CD1c-positive myeloid dendritic cell (primary cell): ENCODE measurements around the gene PTGES.
"Not testable (repeated sequence)": the region's sequence is repeated elsewhere in the genome, so short reads cannot be mapped to it uniquely, and the experiment has no call there.

Experiments used
- DNase-seq: peaks from one replicate; pipeline ENCODE4 v3.0.0-alpha.2; 2016; ENCODE audit errors: extremely low spot score

Gene PTGES

GRCh38 chr9:129770741-129771140 lies 17.9 kb upstream of the PTGES start:
- no peak for DNase-seq

GRCh38 chr9:129769669-129770068 lies 16.8 kb upstream of the PTGES start:
- no peak for DNase-seq

DNA sequence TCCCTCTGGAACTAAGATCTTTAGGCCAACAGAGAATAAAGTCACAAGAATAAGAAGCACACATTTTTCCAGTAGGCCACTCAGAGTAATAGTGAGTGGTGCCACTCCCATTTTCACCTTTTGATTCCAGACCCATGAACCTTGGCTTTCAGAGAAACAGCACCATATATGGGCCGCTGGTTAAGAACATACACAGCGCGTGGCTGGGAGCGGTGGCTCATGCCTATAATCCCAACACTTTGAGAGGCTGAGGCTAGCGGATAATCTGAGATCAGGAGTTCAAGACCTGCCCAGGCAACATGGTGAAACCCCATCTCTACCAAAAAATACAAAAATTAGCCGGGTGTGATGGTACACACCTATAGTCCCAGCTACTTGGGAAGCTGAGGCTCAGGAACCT lies 15.6 kb upstream of the PTGES start:
- DNase-seq: no peak

DNA sequence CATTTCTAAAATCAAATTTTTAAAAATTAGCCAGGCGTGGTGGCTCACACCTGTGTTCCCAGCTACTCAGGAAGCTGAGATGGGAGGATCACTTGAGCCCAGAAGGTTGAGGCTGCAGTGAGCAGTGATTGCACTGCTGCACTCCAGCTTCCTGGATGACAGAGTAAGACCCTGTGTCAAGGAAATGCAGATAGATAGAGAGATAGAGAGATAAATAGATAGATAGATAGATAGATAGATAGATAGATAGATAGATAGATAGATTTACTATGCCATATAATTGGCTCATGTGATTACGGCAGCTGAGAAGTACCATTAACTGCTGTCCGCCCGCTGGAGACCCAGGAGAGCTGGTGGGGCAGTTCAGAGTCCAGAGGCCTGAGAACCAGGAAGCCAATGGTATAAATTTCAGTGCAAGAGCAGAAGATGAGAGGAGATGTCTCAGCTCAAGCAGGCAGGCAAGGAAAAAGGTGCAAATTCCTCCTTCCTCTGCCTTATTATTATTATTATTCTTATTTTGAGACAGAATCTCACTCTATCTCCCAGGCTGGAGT lies 13.0 kb upstream of the PTGES start:
- no peak for DNase-seq

DNA sequence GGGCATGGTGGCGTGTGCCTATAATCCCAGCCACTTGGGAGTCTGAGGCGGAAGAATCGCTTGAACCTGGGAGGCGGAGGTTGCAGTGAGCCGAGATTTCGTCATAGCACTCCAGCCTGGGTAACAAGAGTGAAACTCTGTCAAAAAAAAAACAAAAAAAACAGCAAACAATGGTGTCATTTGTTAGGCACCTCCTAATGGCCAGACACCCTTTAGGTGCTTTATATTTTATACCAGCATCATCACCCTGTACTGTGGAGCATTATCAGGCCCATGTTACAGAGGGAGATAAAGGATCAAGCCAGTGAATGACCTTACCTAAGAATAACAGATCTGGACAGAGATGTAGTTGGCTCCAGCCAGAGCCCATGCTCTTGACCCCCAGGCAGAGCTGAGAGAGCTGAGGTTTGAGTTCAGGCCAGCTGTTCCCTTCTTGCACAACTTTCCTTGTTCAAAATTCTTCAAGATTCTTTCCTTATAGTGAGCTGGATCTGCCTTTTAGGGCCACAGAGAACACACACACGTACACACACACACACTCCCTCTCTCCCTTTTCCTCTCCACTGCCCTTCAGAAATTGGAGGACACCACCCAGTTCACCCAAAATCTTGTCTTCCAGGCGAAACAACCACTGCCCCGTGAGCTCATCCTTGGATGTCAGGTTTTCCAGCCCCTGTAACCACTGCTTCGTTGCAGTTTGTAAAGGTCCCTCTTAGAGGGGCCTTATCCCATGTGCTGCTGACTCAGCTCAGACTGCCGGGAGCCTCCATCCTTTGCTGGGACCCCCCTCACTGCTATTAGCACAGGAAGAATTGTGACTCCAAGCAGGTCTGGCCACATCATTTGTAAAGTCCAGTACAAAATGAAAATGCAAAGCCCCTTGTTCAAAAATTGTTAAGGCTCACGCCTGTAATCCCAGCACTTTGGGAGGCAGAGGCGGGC lies 10.4 kb upstream of the PTGES start:
- DNase-seq: no peak

DNA sequence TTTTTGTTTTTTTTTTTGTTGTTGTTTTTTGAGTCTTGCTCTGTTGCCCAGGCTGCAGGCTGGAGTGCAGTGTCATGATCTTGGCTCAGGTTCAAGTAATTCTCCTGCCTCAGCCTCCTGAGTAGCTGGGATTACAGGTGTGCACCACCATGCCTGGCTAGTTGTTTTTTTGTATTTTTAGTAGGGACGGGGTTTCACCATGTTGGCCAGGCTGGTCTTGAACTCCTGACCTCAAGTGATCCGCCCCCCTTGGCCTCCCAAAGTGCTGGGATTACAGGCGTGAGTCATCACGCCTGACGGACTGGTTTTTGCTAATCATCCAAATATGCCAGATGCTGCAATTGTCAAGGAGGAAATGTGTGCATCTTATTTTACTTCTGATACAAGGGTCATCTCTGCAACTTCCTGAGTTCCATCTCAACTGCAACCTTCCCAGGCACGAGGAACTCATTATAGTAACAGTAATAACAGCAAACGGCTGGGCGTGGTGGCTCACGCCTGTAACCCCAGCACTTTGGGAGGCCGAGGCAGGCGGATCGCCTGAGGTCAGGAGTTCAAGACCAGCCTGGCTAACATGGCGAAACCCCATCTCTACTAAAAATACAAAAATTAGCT lies 9.6 kb upstream of the PTGES start:
- DNase-seq: peak; percentile 90

DNA sequence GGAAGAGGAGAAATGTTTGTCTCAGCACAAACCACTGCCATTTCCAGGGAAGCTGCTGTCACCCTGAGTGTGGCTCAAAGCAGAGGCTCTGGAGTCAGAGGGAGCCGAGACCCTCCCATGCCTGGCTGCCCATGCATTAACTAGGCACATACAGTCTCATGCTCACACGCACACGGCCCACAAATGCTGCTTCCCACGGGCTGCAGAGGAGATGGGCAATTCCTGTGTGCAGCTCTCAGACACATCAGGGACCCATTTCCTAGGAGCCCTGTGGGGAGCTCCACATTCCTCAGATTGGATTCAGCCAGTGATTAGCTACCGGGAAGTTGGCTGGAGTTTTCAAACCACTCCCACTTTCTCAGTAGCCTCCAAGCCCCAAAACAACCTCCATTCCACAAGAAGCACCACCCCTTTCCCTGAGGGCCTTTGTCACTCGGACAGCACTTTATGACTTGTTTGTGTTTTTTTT lies 9.1 kb upstream of the PTGES start:
- DNase-seq: peak; percentile 37

- no peak for DNase-seq
Observed at GRCh38 chr9:129761293-129761900, 8.6 kb upstream of the PTGES start.

DNA sequence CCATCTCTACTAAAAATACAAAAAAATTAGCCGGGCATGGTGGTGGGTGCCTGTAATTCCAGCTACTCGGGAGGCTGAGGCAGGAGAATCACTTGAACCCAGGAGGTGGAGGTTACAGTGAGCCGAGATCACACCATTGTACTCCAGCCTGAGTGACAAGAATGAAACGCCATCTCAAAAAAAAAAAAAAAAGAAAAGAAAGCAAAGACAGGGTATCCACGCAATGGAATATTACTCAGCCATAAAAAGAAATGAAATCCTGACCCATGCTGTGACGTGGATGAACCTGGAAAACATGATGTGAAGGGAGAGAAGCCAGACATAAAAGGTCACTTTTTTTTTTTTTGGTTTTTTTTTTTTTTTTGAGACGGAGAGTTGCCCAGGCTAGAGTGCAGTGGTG lies 7.9 kb upstream of the PTGES start:
- DNase-seq: not testable (repeated sequence)

DNA sequence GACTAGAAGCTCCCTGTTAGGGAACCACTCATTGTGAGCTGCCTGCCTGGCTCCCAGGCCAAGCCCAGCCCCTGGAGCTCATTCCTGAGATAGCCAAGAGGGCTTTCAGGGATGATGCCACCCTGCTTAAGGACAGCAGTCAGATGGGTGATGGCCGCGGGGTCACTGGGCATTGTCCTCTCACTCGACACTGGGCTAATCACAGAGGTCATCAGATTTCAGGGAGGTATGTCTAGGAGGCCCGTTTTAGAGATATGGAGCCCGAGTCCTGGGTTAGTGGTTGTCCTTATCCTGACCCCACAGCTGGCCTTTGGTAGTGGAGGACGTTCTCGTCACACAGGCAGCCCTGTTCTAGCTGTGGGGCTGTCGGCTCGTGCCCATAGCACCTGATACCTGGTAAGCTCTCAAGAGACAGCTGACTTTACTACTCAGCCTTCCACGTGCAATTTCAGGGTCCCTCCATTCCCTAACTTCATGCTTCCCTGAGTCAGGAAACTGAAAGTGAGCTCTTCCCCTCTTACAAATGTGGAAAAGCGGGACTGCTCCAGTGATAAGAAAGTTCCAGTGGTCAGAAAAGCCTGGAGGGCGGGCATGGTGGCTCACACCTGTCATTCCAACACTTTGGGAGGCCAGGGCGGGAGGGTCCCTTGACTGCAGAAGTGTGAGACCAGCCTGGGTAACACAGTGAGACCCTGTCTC lies 7.1 kb upstream of the PTGES start:
- no peak for DNase-seq

GRCh38 chr9:129759319-129759718 lies 6.5 kb upstream of the PTGES start:
- no peak for DNase-seq

DNA sequence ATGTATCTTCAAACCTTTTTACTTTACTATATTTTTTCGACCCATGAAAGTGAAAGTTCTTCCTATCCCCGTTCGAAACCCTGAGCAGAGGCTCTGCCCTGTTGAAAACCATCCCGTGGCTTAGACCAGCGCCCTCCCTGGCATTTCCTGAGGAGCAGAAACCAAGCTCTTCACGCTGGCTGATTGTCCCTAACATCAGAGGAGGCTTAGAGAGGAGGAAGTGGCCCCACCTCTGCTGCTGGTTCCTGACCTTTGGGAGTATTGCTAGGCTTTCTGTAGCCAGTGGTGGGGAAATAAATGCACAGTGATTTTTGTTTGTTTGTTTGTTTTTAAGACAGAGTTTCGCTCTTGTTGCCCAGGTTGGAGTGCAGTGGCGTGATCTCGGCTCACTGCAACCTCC lies 4.2 kb upstream of the PTGES start:
- peak; percentile 82 for DNase-seq

GRCh38 chr9:129756191-129756590 lies 3.3 kb upstream of the PTGES start:
- DNase-seq: no peak

- no peak for DNase-seq
Observed at GRCh38 chr9:129755151-129755550, 2.3 kb upstream of the PTGES start.

DNA sequence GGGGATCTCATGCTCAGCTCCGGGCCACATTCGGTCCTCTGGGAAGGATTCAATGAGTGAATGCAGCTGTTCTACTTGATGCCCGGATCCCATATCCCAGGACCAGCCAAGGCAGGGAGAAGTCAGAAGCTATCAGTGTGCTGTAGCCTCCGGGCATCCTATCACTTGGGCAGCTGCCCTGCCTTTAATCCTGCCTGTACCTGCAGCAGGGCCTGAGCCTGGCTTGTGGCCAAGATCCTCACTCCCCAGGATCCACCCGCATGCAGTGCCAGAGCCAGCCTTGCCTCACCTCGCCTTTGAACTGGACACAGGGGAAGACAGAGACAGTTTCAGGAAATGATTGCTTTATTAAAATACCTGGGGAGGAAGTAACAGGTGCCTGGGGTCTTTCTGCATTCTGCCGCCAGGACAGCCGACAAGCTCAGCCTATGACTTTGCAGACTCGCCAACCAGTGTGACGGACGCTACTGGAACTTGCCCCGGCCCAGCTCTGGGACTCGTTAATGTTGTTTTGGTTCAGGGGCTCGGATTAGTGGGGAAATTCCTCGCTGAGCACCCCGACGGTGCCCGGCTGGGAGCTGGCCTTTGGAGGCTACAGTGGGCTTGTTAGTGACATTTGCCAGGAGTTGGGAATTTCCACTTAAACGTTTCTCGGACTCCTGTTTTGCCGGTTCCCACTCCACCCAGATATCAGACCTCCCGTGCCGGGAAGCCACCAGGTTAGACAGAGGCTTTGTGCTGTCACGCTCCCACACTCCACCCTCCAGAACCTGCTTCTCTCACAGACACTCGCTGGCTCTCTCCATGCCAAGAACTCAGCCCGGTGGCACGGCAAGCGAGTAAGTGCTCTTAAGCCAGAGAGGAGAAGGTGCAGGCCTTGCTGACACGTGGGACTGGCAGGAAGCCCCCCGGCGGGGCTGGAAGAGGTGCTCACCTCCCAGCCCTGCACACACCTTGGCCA lies 721 bp downstream of the PTGES start:
- no peak for DNase-seq

DNA sequence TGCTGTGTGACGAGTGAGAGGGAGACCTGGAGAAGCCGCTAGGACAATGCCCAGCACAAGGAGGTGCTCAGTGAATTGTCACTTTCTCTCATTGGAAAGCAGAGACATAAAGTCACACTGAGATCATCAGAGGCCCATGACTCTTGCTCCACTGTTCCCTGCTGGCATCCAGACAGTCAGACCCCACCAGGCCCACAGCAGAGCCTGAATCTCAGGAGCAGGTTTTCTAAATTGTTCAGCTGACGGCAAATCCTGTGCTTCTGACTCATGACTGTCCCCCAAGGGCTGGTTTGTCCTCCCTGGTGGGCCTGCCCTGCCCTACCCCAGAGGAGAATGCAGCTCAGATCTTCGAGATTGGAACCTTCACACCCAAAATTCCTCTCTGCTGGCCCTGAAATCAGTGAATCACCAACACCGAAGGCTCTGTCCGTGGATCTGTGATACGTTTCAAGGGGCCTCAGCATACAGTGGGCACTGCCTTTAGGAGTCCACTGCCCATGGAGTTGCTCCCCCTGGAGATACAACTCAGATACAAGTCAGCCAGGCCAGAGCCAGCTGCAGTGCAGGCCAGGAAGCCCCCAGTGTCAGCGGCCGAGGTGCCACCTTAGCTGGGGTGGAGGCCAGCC lies 2.7 kb downstream of the PTGES start:
- DNase-seq: no peak

- DNase-seq: no peak
Observed at GRCh38 chr9:129749575-129749974, 3.3 kb downstream of the PTGES start.

DNA sequence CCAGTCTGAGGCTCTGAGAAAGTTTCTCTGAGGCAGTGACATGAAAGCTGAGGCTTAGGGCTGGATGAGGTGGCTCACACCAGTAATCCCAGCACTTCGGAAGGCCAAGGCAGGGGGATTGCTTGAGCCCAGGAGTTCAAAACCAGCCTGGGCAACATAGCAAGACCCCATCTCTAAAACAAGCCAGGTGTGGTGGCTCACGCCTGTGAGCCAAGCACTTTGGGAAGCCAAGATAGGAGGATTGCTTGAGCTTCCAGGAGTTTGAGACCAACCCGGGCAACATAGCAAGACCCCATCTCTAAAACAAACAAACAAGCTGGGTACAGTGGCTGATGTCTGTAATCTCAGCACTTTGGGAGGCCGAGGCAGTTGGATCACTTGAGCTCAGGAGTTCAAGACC lies 3.8 kb downstream of the PTGES start:
- DNase-seq: not testable (repeated sequence)

- no peak for DNase-seq
Observed at GRCh38 chr9:129748249-129748648, 4.6 kb downstream of the PTGES start.
